H7 (cell line): Measurements from ENCODE around the gene ZBTB47. TPM values are rescaled to one million over a fixed set of nuclear protein-coding genes. Genes with fewer than 3 reads are reported as not detected.

Source experiments
- DNase-seq: peaks from one replicate; pipeline ENCODE4 v3.0.0; 2012
- H3K27me3 ChIP-seq: 2 replicates; pipeline ENCODE4 v1.6.0; 2011; ENCODE audit warnings: mild to moderate bottlenecking, low read length; ENCODE audit not compliant: control insufficient read depth, insufficient read depth
- H3K36me3 ChIP-seq: replicated peaks from 2 replicates; pipeline ENCODE4 v1.5.1; 2011; ENCODE audit warnings: low read length; ENCODE audit not compliant: control insufficient read depth, insufficient read depth
- H3K4me3 ChIP-seq: 2 replicates; pipeline ENCODE4 v1.5.1; 2011; ENCODE audit warnings: low read depth, mild to moderate bottlenecking, control low read depth, low read length, moderate library complexity; ENCODE audit not compliant: insufficient read depth
- total RNA-seq: library from RNA; depleted of rRNA; stranded (reverse); fragments of >200 nt; shearing (Covaris generic); gene quantifications from 2 replicates; pipeline ENCODE4 v1.2.3, GENCODE V29; 2014

The ZBTB47 gene
- total RNA-seq, 1 experiment from 2014 or later, result 8.0 TPM

- peak; percentile 1 for DNase-seq
- Histone ChIP-seq H3K36me3 (no peaks in the 10 kb centered on the region), H3K4me3 (no peak overlapping the region), H3K27me3 (no peaks in the 10 kb centered on the region)
Measured at GRCh38 chr3:42681361-42682038, 28.0 kb downstream of the ZBTB47 start.

DNA sequence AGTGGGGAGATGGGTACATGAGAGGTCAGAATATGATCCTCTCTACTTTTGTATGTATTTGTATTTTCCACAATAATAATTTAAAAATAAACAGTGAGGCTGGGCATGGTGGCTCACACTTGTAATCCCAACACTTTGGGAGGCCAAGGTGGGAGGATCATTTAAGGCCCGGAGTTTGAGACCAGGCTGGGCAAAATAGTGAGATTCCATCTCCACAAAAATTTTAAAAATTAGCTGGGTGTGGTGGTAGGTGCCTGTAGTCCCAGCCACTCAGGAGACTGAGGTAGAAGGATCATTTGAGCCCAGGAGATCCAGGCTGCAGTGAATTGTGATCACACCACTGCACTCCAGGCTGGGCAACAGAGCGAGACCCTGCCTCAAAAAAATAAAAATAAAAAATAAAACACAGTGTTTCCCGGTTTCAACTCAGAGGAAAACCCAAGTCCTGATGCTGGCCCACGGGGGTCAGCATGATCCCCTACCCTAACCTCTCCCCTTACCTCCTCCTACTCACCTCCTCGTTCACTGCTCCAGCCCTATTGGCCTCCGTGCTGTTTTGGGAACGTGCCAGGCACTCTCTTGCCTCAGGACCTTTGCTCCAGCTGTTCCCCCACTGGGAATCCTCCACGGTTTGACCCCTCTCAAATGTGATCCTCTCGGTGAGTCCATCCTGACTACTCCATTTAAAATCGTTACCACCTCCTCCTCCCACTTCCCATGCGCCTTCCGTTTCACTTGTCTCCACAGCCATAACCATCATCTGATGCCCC lies 29.0 kb downstream of the ZBTB47 start:
- H3K4me3 ChIP-seq, result no peak overlapping the region
- no peak for DNase-seq
- no peaks in the 10 kb centered on the region for H3K27me3 ChIP-seq
- no peaks in the 10 kb centered on the region for H3K36me3 ChIP-seq

- Histone ChIP-seq H3K27me3 (no peaks in the 10 kb centered on the region), H3K4me3 (no peak overlapping the region), H3K36me3 (no peaks in the 10 kb centered on the region)
- peak; percentile 75 for DNase-seq
Measured at GRCh38 chr3:42683875-42684598, 30.5 kb downstream of the ZBTB47 start.

GRCh38 chr3:42684632-42685362 lies 31.3 kb downstream of the ZBTB47 start:
- Histone ChIP-seq H3K27me3 (no peaks in the 10 kb centered on the region), H3K4me3 (no peak overlapping the region), H3K36me3 (no peaks in the 10 kb centered on the region)
- DNase-seq, result no peak

GRCh38 chr3:42685363-42685881 lies 31.9 kb downstream of the ZBTB47 start, which contains the start of gene KLHL40:
Gene KLHL40, plus strand, starts transcription at chr3:42685537. Its CDS starts 82 bp downstream, at chr3:42685619.
- no peaks in the 10 kb centered on the region for H3K27me3 ChIP-seq
- H3K4me3 ChIP-seq, result no peak within 1 kb of the TSS
- H3K36me3 ChIP-seq, result no peaks in the 10 kb centered on the region
- no peak for DNase-seq

DNA sequence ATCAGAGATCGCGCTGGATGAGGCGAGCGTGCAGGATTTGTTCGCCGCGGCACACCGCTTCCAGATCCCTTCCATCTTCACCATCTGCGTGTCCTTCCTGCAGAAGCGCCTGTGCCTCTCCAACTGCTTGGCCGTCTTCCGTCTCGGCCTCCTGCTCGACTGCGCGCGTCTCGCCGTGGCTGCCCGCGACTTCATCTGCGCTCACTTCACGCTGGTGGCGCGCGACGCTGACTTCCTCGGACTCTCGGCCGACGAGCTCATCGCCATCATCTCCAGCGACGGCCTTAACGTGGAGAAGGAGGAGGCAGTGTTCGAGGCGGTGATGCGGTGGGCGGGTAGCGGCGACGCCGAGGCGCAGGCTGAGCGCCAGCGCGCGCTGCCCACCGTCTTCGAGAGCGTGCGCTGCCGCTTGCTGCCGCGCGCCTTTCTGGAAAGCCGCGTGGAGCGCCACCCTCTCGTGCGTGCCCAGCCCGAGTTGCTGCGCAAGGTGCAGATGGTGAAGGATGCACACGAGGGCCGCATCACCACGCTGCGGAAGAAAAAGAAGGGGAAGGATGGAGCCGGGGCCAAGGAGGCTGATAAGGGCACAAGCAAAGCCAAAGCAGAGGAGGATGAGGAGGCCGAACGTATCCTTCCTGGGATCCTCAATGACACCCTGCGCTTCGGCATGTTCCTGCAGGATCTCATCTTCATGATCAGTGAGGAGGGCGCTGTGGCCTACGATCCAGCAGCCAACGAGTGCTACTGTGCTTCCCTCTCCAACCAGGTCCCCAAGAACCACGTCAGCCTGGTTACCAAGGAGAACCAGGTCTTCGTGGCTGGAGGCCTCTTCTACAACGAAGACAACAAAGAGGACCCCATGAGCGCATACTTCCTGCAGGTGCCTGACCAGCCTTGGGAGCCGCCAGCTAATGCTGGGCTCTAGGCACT lies 32.7 kb downstream of the ZBTB47 start:
- Histone ChIP-seq H3K27me3 (no peaks in the 10 kb centered on the region), H3K4me3 (no peak overlapping the region), H3K36me3 (no peaks in the 10 kb centered on the region)
- DNase-seq, result no peak

DNA sequence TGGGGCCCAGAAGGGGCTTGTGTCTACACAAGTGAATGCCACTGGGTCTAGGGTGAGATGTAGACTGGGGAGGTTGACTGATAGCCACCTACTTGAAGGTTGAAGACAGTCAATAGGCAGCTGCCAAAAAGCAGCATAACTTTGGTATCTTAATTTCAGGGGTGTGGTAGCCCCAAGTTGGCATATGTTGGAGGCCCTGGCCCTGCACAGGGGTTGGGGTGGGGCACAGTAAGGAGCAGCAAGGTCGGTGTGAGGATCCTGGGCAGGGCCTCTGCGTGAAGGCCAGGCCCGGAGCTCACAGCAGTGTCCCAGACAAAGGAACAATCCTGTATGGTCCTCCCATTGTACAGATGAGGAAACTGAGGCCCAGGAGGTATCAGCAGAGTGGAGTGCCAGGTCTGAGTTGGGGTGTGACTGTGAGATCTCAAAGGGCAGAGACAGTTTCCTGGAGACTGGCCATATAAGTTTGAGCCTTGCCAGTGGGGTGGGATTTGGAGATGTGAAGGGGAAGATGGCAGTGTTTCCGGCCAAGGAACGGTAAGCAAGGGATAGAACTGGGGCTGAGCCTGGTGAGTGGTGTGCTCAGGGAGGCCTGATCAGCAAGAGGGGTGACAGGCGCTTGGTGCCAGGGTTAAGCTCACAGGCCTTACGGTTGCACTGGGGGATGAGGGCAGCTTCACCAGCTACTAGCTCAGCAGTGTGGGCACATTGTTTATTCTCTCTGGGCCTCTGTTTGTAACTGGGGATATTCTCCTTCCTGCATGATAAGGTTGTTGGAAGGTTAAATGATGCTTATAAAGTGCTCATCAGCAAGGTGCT lies 33.5 kb downstream of the ZBTB47 start:
- Histone ChIP-seq H3K27me3 (no peaks in the 10 kb centered on the region), H3K4me3 (no peak overlapping the region), H3K36me3 (no peaks in the 10 kb centered on the region)
- no peak for DNase-seq

DNA sequence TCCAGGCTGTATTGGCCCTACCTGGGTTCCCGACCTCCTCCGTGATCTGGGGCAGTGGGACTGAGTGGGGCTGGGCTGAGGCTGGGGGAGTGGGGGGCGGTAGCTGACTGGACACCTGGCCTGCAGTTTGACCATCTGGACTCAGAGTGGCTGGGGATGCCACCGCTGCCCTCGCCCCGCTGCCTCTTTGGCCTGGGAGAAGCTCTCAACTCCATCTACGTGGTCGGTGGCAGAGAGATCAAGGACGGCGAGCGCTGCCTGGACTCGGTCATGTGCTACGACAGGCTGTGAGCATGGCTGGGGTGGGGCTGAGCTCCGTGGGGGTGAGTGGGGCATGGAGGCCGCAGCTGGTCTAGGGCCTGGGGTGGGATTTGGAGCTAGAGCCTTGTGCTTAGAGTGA lies 34.5 kb downstream of the ZBTB47 start:
- no peaks in the 10 kb centered on the region for H3K27me3 ChIP-seq
- DNase-seq, result no peak
- no peaks in the 10 kb centered on the region for H3K36me3 ChIP-seq
- H3K4me3 ChIP-seq, result no peak overlapping the region

DNA sequence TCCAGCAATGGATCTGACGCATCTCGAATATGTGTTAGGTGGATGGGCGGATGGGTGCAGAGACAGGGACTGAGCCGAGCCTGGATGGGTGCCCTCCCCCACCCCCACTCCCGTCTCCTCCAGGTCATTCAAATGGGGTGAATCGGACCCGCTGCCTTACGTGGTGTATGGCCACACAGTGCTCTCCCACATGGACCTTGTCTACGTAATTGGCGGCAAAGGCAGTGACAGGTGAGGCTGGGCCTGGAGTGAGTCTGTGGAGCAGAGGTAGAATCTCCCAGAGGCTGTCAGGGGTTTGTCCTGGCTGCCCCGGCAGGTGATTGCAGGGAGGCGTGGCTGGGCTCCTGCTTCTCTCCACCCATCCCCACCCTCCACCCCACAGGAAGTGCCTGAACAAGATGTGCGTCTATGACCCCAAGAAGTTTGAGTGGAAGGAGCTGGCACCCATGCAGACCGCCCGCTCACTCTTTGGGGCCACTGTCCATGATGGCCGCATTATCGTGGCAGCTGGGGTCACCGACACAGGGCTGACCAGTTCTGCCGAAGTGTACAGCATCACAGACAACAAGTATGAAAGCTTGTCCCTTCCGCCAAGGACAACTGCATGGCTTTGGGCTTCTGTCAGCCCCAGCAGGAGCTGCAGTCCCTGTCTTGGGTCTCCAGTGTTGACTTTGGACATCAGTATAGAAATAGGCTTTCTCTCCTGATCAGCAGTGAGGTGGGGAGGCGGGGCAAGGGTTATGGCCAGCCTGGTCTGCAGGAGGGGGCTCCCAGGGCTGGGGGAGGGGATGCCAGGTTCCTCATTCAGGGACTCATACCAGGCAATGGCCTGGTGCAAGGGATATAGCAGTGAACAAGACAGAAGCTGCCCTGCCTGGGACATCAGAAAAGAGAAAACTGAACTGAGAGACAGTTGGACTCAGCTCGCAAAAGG lies 35.3 kb downstream of the ZBTB47 start:
- Histone ChIP-seq H3K36me3 (no peaks in the 10 kb centered on the region), H3K4me3 (no peak overlapping the region), H3K27me3 (no peaks in the 10 kb centered on the region)
- peak; percentile 66 for DNase-seq

- H3K36me3 ChIP-seq, result no peaks in the 10 kb centered on the region
- DNase-seq, result peak; percentile 72
- no peak overlapping the region for H3K4me3 ChIP-seq
- no peaks in the 10 kb centered on the region for H3K27me3 ChIP-seq
Measured at GRCh38 chr3:42689421-42690014, 36.0 kb downstream of the ZBTB47 start.

DNA sequence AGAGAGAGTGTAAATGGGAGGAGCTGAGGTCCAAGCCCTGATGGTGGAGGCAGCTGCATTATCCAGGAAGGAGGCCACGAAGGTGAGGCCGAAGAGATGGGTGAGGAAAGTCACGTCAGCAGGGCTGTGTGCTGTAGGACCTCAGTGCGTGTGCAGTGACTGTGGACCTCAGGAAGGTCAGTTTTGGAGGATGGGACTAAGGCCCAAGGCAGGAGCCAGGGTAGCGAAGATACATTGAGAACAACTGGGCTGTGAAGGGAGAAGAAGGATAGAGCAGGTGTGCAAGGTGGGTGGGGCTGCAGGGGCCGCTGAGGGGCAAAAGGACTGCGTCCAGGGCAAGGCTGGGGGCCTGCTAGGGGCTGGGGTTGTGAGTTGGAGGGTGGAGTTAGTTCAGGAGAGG lies 36.7 kb downstream of the ZBTB47 start:
- Histone ChIP-seq H3K27me3 (no peaks in the 10 kb centered on the region), H3K36me3 (no peaks in the 10 kb centered on the region), H3K4me3 (no peak overlapping the region)
- DNase-seq, result no peak
